B cell (primary cell): Measurements from ENCODE around the gene UBE2O.

Source experiments
- CTCF ChIP-seq: fragments of 200-600 bp; IDR thresholded peaks from one replicate; pipeline ENCODE4 v1.8.0; 2022; ENCODE audit warnings: antibody characterized with exemption, mild to moderate bottlenecking
- EZH2 ChIP-seq: IDR thresholded peaks from 2 replicates; pipeline ENCODE4 v1.6.1; 2012; ENCODE audit warnings: borderline replicate concordance, low read depth, mild to moderate bottlenecking, moderate library complexity, low read length; ENCODE audit not compliant: insufficient read depth, poor library complexity, severe bottlenecking

- TF ChIP-seq CTCF (no peak), EZH2 (no peak)
Measured at GRCh38 chr17:76411247-76411646, 41.7 kb downstream of the UBE2O start.
